HepG2 (cell line): Measurements from ENCODE around the gene ALG5. TPM values are rescaled to one million over a fixed set of nuclear protein-coding genes. Genes with fewer than 3 reads are reported as not detected.

Source experiments
- EP300 ChIP-seq, 3 experiments: sonication (generic) in 1 of 3; formaldehyde crosslinking in 1 of 3; IDR thresholded peaks; 2 replicates each; pipeline versions ENCODE4 v1.5.1 to v1.6.1; 2011 to 2020; ENCODE audit warnings: low read depth in 2 of 3, low read length in 2 of 3, borderline replicate concordance in 1 of 3, improper control_type of control experiment in 1 of 3, mild to moderate bottlenecking in 1 of 3, missing genetic modification reagents in 1 of 3, moderate library complexity in 1 of 3
- FOXA1 ChIP-seq, 2 experiments: fragments of 450-650 bp in 1 of 2; sonication (generic) in 1 of 2; formaldehyde crosslinking in 1 of 2; IDR thresholded peaks; 2 replicates each; pipeline versions ENCODE4 v1.4.0 to v1.6.1; 2016 to 2020; ENCODE audit warnings: missing genetic modification reagents in 1 of 2
- JUN ChIP-seq: sonication (generic); formaldehyde crosslinking; IDR thresholded peaks from 2 replicates; pipeline ENCODE4 v1.4.0; 2020; ENCODE audit warnings: mild to moderate bottlenecking, missing genetic modification reagents
- JUNB ChIP-seq: sonication (generic); formaldehyde crosslinking; IDR thresholded peaks from 2 replicates; pipeline ENCODE4 v1.8.0; 2022; ENCODE audit warnings: missing genetic modification reagents, mild to moderate bottlenecking, borderline replicate concordance
- KMT2B ChIP-seq: IDR thresholded peaks from 2 replicates; pipeline ENCODE4 v1.6.1; 2016; ENCODE audit warnings: missing genetic modification reagents, missing compliant biosample characterization
- PAX8 ChIP-seq: sonication (generic); formaldehyde crosslinking; IDR thresholded peaks from 2 replicates; pipeline ENCODE4 v1.8.0; 2022; ENCODE audit warnings: mild to moderate bottlenecking, missing genetic modification reagents, borderline replicate concordance
- POLR2A ChIP-seq, 2 experiments: IDR thresholded peaks; 2 replicates each; pipeline ENCODE4 v1.6.1; 2011; ENCODE audit warnings: low read depth in 2 of 2, low read length in 2 of 2, mild to moderate bottlenecking in 1 of 2, moderate library complexity in 1 of 2; ENCODE audit not compliant: insufficient read depth in 1 of 2
- REPIN1 ChIP-seq: sonication (generic); formaldehyde crosslinking; IDR thresholded peaks from 2 replicates; pipeline ENCODE4 v1.8.0; 2022; ENCODE audit warnings: missing genetic modification reagents, low read depth, mild to moderate bottlenecking, borderline replicate concordance
- THAP11 ChIP-seq: IDR thresholded peaks from 2 replicates; pipeline ENCODE4 v1.6.1; 2016; ENCODE audit warnings: missing biosample characterization, missing genetic modification reagents
- TRIM24 ChIP-seq: sonication (generic); formaldehyde crosslinking; IDR thresholded peaks from 2 replicates; pipeline ENCODE4 v1.8.0; 2022; ENCODE audit warnings: mild to moderate bottlenecking, missing genetic modification reagents
- YY1 ChIP-seq: IDR thresholded peaks from 2 replicates; pipeline ENCODE4 v1.6.1; 2011; ENCODE audit warnings: low read length, low read depth, moderate library complexity, mild to moderate bottlenecking; ENCODE audit not compliant: insufficient read depth, insufficient replicate concordance
- ZFY ChIP-seq: sonication (generic); formaldehyde crosslinking; IDR thresholded peaks from 2 replicates; pipeline ENCODE4 v1.4.0; 2020; ENCODE audit warnings: missing genetic modification reagents
- ZMAT3 ChIP-seq: sonication (generic); formaldehyde crosslinking; conservative IDR thresholded peaks from 2 replicates; pipeline ENCODE4 v1.7.0; 2021; ENCODE audit warnings: missing genetic modification reagents
- ZNF207 ChIP-seq: fragments of 450-650 bp; IDR thresholded peaks from 2 replicates; pipeline ENCODE4 v1.6.1; 2016; ENCODE audit warnings: antibody characterized with exemption, borderline replicate concordance
- ZNF335 ChIP-seq: sonication (generic); formaldehyde crosslinking; IDR thresholded peaks from 2 replicates; pipeline ENCODE4 v1.4.0; 2020; ENCODE audit warnings: missing genetic modification reagents
- polyA plus RNA-seq, 8 experiments: library from polyadenylated mRNA; depleted of rRNA in 3 of 8; stranded (reverse) in 7 of 8; unstranded in 1 of 8; fragments of >200 nt; fragmentation: Illumina TruSeq in 4 of 8; extraction: Trizol in 4 of 8; gene quantifications; 2 replicates each; pipeline versions ENCODE4 v1.2.1 to v1.2.3, GENCODE V29; 2011 to 2016; ENCODE audit warnings: low read depth in 4 of 8, missing spikeins in 1 of 8, mixed read lengths in 1 of 8; ENCODE audit not compliant: insufficient read depth in 1 of 8
- total RNA-seq, 5 experiments: library from RNA; depleted of rRNA; stranded (reverse); fragments of >200 nt; fragmentation: Illumina TruSeq; extraction: Trizol; gene quantifications; 2 replicates each; pipeline ENCODE4 v1.2.3, GENCODE V29; 2016; ENCODE audit warnings: low read depth in 1 of 5
- TF ChIP-seq, protein P1 (sequence below): IDR thresholded peaks from 2 replicates; pipeline ENCODE4 v1.4.0; 2020; ENCODE audit warnings: mild to moderate bottlenecking, missing genetic modification reagents
- TF ChIP-seq, protein P2 (sequence below): sonication (generic); formaldehyde crosslinking; IDR thresholded peaks from 2 replicates; pipeline ENCODE4 v1.4.0; 2020; ENCODE audit warnings: mild to moderate bottlenecking, missing genetic modification reagents, borderline replicate concordance
- TF ChIP-seq, protein P3 (sequence below): sonication (generic); formaldehyde crosslinking; IDR thresholded peaks from 2 replicates; pipeline ENCODE4 v1.4.0; 2020; ENCODE audit warnings: missing genetic modification reagents

ALG5 gene
- total and polyA plus RNA-seq, 2 of the 13 experiments (the other 11 are each of a cell fraction or from before 2014, with no cell fraction given) = 27.8 to 51.1 TPM

DNA sequence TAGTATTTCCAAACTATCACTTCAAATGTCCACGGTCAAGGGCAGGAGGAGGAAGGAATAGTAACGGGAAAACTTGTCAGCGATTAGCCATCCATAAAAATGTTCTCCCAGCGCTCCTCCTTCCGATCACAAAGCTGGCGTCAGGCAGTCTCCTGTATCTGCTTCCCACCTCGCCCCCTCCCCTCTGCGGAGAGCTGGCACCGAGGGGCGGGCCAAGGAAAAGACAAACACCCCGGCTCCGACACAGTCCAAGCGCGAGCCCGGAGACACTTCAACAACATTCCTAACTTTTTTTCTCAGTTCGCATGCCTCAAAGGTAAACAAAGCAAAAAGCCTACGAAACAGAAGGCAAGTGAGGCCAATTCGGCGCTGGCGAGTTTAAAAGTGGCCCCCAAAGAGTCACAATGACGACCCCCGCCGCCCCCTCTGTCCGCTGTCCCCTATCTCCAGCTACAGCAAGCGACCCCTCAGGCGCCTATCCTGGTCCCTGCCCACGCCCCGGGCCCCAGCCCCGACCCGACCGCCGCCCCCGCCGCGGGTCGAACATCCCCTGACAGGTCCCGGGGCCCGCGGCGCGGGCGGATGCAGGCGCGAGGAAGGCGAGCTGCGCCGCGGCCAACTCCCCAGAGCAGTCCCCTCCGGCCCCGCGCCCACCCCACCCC is 79.8 kb downstream of the ALG5 start (continued):
- TF ChIP-seq JUN (CRISPR knock-in tag) (no peak), POLR2A (IDR thresholded peaks at IDR 0.05; ENCODE audit: insufficient read depth in 1 of 2, low read depth in 2 of 2, low read length in 2 of 2) (peak in 1 of 2 experiments; percentile 27; a peak in 1 of 4 replicates), REPIN1 (CRISPR knock-in tag) (no peak), TRIM24 (no peak), YY1 (no peak), EP300 (IDR thresholded peaks at IDR 0.05; ENCODE audit: low read depth in 2 of 2, low read length in 2 of 2) (no peak), EP300 (CRISPR knock-in tag; IDR thresholded peaks at IDR 0.05; ENCODE audit: borderline replicate concordance) (no peak), ZMAT3 (CRISPR knock-in tag) (no peak), PAX8 (CRISPR knock-in tag) (no peak), ZNF207 (no peak), ZNF335 (CRISPR knock-in tag) (no peak), THAP11 (CRISPR knock-in tag) (0 out of 2 replicates have a peak, but pooled peaks have one; percentile 12), KMT2B (CRISPR knock-in tag) (peak; percentile 63; the same call in 1 of the 2 replicates), JUNB (CRISPR knock-in tag) (no peak), ZFY (0 out of 2 replicates have a peak, but pooled peaks have one; percentile 9), FOXA1 (IDR thresholded peaks at IDR 0.05) (no peak), FOXA1 (CRISPR knock-in tag; IDR thresholded peaks at IDR 0.05) (peak; percentile 56)
- TF ChIP-seq, protein P1, sequence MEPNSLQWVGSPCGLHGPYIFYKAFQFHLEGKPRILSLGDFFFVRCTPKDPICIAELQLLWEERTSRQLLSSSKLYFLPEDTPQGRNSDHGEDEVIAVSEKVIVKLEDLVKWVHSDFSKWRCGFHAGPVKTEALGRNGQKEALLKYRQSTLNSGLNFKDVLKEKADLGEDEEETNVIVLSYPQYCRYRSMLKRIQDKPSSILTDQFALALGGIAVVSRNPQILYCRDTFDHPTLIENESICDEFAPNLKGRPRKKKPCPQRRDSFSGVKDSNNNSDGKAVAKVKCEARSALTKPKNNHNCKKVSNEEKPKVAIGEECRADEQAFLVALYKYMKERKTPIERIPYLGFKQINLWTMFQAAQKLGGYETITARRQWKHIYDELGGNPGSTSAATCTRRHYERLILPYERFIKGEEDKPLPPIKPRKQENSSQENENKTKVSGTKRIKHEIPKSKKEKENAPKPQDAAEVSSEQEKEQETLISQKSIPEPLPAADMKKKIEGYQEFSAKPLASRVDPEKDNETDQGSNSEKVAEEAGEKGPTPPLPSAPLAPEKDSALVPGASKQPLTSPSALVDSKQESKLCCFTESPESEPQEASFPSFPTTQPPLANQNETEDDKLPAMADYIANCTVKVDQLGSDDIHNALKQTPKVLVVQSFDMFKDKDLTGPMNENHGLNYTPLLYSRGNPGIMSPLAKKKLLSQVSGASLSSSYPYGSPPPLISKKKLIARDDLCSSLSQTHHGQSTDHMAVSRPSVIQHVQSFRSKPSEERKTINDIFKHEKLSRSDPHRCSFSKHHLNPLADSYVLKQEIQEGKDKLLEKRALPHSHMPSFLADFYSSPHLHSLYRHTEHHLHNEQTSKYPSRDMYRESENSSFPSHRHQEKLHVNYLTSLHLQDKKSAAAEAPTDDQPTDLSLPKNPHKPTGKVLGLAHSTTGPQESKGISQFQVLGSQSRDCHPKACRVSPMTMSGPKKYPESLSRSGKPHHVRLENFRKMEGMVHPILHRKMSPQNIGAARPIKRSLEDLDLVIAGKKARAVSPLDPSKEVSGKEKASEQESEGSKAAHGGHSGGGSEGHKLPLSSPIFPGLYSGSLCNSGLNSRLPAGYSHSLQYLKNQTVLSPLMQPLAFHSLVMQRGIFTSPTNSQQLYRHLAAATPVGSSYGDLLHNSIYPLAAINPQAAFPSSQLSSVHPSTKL (CRISPR knock-in tag) = peak; percentile 46; the same call in 1 of the 2 replicates
- TF ChIP-seq, protein P2, sequence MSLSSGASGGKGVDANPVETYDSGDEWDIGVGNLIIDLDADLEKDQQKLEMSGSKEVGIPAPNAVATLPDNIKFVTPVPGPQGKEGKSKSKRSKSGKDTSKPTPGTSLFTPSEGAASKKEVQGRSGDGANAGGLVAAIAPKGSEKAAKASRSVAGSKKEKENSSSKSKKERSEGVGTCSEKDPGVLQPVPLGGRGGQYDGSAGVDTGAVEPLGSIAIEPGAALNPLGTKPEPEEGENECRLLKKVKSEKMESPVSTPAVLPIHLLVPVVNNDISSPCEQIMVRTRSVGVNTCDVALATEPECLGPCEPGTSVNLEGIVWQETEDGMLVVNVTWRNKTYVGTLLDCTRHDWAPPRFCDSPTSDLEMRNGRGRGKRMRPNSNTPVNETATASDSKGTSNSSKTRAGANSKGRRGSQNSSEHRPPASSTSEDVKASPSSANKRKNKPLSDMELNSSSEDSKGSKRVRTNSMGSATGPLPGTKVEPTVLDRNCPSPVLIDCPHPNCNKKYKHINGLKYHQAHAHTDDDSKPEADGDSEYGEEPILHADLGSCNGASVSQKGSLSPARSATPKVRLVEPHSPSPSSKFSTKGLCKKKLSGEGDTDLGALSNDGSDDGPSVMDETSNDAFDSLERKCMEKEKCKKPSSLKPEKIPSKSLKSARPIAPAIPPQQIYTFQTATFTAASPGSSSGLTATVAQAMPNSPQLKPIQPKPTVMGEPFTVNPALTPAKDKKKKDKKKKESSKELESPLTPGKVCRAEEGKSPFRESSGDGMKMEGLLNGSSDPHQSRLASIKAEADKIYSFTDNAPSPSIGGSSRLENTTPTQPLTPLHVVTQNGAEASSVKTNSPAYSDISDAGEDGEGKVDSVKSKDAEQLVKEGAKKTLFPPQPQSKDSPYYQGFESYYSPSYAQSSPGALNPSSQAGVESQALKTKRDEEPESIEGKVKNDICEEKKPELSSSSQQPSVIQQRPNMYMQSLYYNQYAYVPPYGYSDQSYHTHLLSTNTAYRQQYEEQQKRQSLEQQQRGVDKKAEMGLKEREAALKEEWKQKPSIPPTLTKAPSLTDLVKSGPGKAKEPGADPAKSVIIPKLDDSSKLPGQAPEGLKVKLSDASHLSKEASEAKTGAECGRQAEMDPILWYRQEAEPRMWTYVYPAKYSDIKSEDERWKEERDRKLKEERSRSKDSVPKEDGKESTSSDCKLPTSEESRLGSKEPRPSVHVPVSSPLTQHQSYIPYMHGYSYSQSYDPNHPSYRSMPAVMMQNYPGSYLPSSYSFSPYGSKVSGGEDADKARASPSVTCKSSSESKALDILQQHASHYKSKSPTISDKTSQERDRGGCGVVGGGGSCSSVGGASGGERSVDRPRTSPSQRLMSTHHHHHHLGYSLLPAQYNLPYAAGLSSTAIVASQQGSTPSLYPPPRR = no peak
- TF ChIP-seq, protein P3, sequence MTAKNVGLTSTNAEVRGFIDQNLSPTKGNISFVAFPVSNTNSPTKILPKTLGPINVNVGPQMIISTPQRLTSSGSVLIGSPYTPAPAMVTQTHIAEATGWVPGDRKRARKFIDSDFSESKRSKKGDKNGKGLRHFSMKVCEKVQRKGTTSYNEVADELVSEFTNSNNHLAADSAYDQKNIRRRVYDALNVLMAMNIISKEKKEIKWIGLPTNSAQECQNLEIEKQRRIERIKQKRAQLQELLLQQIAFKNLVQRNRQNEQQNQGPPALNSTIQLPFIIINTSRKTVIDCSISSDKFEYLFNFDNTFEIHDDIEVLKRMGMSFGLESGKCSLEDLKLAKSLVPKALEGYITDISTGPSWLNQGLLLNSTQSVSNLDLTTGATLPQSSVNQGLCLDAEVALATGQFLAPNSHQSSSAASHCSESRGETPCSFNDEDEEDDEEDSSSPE (CRISPR knock-in tag) = no peak
